ENCODE measurements around the gene CLGN.

CLGN gene, protein sequence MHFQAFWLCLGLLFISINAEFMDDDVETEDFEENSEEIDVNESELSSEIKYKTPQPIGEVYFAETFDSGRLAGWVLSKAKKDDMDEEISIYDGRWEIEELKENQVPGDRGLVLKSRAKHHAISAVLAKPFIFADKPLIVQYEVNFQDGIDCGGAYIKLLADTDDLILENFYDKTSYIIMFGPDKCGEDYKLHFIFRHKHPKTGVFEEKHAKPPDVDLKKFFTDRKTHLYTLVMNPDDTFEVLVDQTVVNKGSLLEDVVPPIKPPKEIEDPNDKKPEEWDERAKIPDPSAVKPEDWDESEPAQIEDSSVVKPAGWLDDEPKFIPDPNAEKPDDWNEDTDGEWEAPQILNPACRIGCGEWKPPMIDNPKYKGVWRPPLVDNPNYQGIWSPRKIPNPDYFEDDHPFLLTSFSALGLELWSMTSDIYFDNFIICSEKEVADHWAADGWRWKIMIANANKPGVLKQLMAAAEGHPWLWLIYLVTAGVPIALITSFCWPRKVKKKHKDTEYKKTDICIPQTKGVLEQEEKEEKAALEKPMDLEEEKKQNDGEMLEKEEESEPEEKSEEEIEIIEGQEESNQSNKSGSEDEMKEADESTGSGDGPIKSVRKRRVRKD

DNA sequence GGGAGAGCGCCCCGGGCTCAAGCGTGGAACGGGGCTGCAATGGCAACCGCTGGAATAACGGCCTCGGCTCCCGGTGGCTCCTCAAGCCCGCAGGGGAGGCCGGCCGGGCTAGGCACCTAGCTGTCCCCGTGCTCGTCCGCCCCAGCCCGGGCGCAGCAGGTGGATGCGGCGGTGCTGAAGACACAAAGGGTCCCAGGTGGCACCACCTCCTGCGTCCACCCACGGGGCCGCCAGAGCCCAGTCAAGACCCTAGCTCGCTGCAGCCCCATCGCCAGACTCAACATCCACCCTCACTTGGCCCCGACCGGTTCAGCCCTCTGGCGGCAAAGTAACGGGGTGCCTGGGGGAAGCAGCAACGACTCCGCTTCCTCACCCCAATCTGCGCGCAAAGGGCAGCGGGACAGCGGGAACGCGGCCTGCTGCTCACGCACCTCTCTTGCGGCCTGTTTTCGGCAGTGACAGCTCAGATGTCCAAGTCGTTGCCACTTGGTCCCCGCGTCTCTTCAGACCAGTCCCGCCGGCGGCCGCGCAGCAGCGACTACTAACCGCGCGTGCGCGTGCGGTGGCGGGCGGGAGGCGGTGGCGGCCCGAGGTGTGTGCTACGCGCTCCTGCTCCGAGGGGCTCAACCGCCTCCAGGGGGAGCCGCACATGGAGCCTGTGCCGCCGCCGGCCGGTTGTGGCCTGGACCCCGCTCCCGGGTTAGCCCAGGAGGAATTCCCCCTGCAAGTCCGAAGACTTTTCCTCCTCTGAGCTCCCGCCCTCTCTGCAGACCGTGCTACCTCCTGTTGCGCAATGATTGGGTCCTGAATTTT, at the start of gene CLGN:
CLGN (minus strand) TSS at position 543 of the 813 bp plus-strand sequence. CDS start 14,570 bp downstream, outside the sequence.
- Histone ChIP-seq H2AFZ (ENCODE audit: low read length) (peak within 1 kb of the TSS; percentile 43), H3F3A (ENCODE audit: insufficient read depth, low read length) (no peaks in the 10 kb centered on the region), H3K9me3 (ENCODE audit: low read length) (no peaks in the 10 kb centered on the region), H4K20me1 (ENCODE audit: insufficient read depth, low read length) (no peaks in the 10 kb centered on the region), H3K9me2 (ENCODE audit: low read depth, low read length) (no peaks in the 10 kb centered on the region), H3K4me2 (ENCODE audit: low read length) (peak within 1 kb of the TSS; percentile 92), H3K27ac (ENCODE audit: low read depth, low read length, poor library complexity, severe bottlenecking) (no peak within 1 kb of the TSS), H3K4me3 (ENCODE audit: low read depth, low read length, poor library complexity, severe bottlenecking) (peak within 1 kb of the TSS; percentile 68), H3K27me3 (ENCODE audit: insufficient read depth, low read length) (no peaks in the 10 kb centered on the region), H3K9ac (ENCODE audit: low read length) (peak within 1 kb of the TSS; percentile 65), H3K79me2 (ENCODE audit: insufficient read depth, low read length) (no peaks in the 10 kb centered on the region), H3K36me3 (ENCODE audit: insufficient read depth, low read length) (no peaks in the 10 kb centered on the region), H3K4me1 (ENCODE audit: insufficient read depth, low read length, severe bottlenecking) (peaks cover 14% of the 10 kb centered on the region)
- TF ChIP-seq, protein P1, sequence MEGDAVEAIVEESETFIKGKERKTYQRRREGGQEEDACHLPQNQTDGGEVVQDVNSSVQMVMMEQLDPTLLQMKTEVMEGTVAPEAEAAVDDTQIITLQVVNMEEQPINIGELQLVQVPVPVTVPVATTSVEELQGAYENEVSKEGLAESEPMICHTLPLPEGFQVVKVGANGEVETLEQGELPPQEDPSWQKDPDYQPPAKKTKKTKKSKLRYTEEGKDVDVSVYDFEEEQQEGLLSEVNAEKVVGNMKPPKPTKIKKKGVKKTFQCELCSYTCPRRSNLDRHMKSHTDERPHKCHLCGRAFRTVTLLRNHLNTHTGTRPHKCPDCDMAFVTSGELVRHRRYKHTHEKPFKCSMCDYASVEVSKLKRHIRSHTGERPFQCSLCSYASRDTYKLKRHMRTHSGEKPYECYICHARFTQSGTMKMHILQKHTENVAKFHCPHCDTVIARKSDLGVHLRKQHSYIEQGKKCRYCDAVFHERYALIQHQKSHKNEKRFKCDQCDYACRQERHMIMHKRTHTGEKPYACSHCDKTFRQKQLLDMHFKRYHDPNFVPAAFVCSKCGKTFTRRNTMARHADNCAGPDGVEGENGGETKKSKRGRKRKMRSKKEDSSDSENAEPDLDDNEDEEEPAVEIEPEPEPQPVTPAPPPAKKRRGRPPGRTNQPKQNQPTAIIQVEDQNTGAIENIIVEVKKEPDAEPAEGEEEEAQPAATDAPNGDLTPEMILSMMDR (IDR thresholded peaks at IDR 0.05; ENCODE audit: low read length), result peak; percentile 56
- TF ChIP-seq EZH2 (IDR thresholded peaks at IDR 0.05; ENCODE audit: borderline replicate concordance, low read length), result no peak

DNA sequence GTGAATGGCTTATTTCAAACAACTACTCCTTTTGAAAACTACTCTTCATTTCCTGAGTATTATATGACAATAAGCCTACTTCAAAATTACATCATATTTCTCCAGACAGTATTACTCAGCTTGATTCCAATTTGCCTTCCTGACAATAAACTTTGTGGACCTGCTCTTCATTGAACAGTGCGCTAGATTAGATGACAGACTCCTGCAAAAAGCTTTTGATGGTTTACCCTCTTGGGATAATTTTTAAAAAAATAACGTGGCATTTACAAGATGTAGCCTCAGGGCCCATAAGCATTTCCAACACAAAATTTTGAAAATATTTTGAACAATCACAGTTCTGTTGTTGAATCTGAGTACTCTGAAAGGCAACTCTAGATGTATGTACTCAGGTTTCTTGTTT, 44.7 kb upstream of the CLGN start:
- Histone ChIP-seq H3K9me3 (ENCODE audit: low read length) (no peaks in the 10 kb centered on the region), H2AFZ (ENCODE audit: low read length) (no peak overlapping the region), H4K20me1 (ENCODE audit: insufficient read depth, low read length) (no peaks in the 10 kb centered on the region), H3K36me3 (ENCODE audit: insufficient read depth, low read length) (no peaks in the 10 kb centered on the region), H3K4me1 (ENCODE audit: insufficient read depth, low read length, severe bottlenecking) (no peaks in the 10 kb centered on the region), H3K27ac (ENCODE audit: low read depth, low read length, poor library complexity, severe bottlenecking) (no peak overlapping the region), H3K9me2 (ENCODE audit: low read depth, low read length) (no peaks in the 10 kb centered on the region), H3K4me3 (ENCODE audit: low read depth, low read length, poor library complexity, severe bottlenecking) (no peak overlapping the region), H3K27me3 (ENCODE audit: insufficient read depth, low read length) (no peaks in the 10 kb centered on the region), H3K79me2 (ENCODE audit: insufficient read depth, low read length) (no peaks in the 10 kb centered on the region), H3F3A (ENCODE audit: insufficient read depth, low read length) (no peaks in the 10 kb centered on the region), H3K4me2 (ENCODE audit: low read length) (no peak overlapping the region), H3K9ac (ENCODE audit: low read length) (no peak overlapping the region)
- TF ChIP-seq, protein P1 (IDR thresholded peaks at IDR 0.05; ENCODE audit: low read length), result no peak
- no peak for TF ChIP-seq EZH2 (IDR thresholded peaks at IDR 0.05; ENCODE audit: borderline replicate concordance, low read length)

DNA sequence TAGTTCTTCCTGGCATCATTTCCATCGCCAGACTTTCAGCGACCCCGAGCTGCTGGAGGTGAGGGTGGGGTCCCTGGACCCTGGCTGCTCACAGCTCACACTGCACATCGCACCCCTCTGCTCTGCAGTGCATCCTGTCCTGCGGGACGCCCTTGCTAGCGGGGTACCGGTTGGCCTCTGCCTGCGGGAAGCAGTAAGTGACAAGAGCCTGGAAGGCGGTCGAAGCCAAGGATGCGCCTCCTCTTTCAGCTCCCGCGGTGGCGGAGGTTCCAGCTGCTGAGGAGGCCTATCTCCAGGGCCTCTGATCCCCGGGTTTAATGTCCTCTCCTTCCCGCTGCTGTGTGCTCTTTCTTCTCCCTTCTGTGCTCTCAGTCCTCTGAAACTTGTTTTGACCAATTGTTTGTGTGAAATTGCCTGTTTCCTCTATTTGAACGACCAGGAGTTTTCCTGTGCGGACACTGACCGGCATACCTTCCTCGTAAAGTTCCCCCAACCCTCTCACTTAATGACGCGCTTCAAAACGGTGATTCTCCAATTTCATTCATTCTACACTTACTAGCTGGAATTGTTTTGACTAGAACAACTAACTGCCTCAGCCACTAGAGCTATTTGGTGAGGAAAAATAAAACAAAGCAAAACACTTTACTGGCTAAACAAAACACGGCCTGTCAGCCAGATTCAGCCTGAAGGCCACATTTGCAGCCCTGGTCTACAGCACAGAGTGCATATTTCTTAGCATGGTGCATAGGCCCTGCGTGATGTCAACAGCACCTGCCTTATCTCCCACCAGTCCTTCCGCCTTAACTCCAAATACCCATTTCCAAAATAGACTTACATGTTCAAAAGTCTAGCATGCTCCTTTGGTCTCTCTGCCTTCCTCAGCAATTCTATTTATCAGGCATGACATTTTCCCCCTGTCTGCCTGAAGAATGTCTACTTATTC, 42.6 kb upstream of the CLGN start:
- Histone ChIP-seq H2AFZ (ENCODE audit: low read length) (no peak overlapping the region), H3K4me2 (ENCODE audit: low read length) (no peak overlapping the region), H3K79me2 (ENCODE audit: insufficient read depth, low read length) (no peaks in the 10 kb centered on the region), H3K27ac (ENCODE audit: low read depth, low read length, poor library complexity, severe bottlenecking) (no peak overlapping the region), H3K27me3 (ENCODE audit: insufficient read depth, low read length) (no peaks in the 10 kb centered on the region), H3K4me1 (ENCODE audit: insufficient read depth, low read length, severe bottlenecking) (no peaks in the 10 kb centered on the region), H3K4me3 (ENCODE audit: low read depth, low read length, poor library complexity, severe bottlenecking) (no peak overlapping the region), H3F3A (ENCODE audit: insufficient read depth, low read length) (no peaks in the 10 kb centered on the region), H3K9me3 (ENCODE audit: low read length) (no peaks in the 10 kb centered on the region), H3K36me3 (ENCODE audit: insufficient read depth, low read length) (no peaks in the 10 kb centered on the region), H4K20me1 (ENCODE audit: insufficient read depth, low read length) (no peaks in the 10 kb centered on the region), H3K9me2 (ENCODE audit: low read depth, low read length) (no peaks in the 10 kb centered on the region), H3K9ac (ENCODE audit: low read length) (no peak overlapping the region)
- TF ChIP-seq, protein P1 (IDR thresholded peaks at IDR 0.05; ENCODE audit: low read length), result no peak
- no peak for TF ChIP-seq EZH2 (IDR thresholded peaks at IDR 0.05; ENCODE audit: borderline replicate concordance, low read length)
